Neural progenitor cell (in vitro differentiated cells): ENCODE measurements around the gene FABP1.

ENCODE experiments used
- EZH2 ChIP-seq: fragments of 200-600 bp; sonication (generic); IDR thresholded peaks from 2 replicates; pipeline ENCODE4 v1.6.1; 2017; ENCODE audit warnings: antibody characterized with exemption, mild to moderate bottlenecking, moderate library complexity
- TF ChIP-seq, protein P1 (sequence below): fragments of 200-600 bp; sonication (generic); IDR thresholded peaks from 2 replicates; pipeline ENCODE4 v1.5.1; 2017; ENCODE audit warnings: antibody characterized with exemption, mild to moderate bottlenecking

DNA sequence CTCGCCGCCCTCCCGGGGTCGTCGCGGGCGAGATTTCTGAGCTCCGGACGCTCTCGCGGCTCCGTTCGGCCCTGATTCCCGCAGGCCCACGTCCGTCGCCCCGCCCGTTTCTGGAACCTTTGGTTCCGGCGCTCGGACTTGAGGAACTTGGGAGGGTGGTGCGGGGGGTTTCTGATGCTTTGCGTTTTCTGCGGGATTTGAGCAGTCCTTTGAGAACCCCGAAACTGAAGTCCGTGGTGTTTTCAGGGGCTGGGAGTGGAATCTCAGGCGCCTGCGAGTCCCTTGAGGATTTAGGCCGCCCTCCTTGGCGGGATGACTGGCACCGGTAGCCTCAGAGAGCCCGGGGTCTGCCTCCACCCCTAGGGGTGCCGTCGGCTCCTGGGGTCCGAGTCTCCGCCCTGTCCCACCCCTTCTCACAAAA, 42.6 kb upstream of the FABP1 start:
- TF ChIP-seq, protein P1, sequence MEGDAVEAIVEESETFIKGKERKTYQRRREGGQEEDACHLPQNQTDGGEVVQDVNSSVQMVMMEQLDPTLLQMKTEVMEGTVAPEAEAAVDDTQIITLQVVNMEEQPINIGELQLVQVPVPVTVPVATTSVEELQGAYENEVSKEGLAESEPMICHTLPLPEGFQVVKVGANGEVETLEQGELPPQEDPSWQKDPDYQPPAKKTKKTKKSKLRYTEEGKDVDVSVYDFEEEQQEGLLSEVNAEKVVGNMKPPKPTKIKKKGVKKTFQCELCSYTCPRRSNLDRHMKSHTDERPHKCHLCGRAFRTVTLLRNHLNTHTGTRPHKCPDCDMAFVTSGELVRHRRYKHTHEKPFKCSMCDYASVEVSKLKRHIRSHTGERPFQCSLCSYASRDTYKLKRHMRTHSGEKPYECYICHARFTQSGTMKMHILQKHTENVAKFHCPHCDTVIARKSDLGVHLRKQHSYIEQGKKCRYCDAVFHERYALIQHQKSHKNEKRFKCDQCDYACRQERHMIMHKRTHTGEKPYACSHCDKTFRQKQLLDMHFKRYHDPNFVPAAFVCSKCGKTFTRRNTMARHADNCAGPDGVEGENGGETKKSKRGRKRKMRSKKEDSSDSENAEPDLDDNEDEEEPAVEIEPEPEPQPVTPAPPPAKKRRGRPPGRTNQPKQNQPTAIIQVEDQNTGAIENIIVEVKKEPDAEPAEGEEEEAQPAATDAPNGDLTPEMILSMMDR, result no peak
- TF ChIP-seq EZH2, result no peak
